Measurements from ENCODE around the gene PID1.

GRCh38 chr2:229275506-229275905 is 4.4 kb upstream of the PID1 start:
- TF ChIP-seq CTCF (IDR thresholded peaks at IDR 0.05): no peak
- no peak for TF ChIP-seq POLR2A (IDR thresholded peaks at IDR 0.05)
